GM12864 (cell line): Measurements from ENCODE around the gene STAT2.
"Not testable (repeated sequence)": the region's sequence is repeated elsewhere in the genome, so short reads cannot be mapped to it uniquely, and the experiment has no call there.

Experiments
- DNase-seq: peaks from one replicate; pipeline ENCODE4 v3.0.0-alpha.2; 2011; ENCODE audit warnings: low read depth
- H3K4me3 ChIP-seq: 2 replicates; pipeline ENCODE4 v1.5.1; 2011; ENCODE audit warnings: mild to moderate bottlenecking, low read depth, low read length, control low read depth
- TF ChIP-seq, protein P1 (sequence below): IDR thresholded peaks from 2 replicates; pipeline ENCODE4 v1.5.1; 2011; ENCODE audit warnings: low read depth, mild to moderate bottlenecking, moderate library complexity, low read length, control low read depth, inconsistent platforms; ENCODE audit errors: missing control alignments

Gene STAT2

DNA sequence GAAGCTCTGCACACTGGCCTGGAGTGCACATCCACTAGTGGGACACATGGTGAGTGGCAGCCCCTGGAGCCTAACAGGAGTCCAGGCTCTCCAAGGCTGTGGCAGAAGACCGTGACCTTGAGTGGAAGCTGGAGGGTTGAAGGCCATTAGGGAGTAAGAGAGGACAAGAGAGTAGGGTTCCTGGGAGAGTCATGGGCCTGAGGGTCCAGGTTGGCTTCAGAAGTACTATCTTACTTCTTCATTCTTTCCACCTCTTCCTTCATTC, 20.8 kb downstream of the STAT2 start:
- peak overlapping the region; percentile 30; the same call in 1 of the 2 replicates for H3K4me3 ChIP-seq

DNA sequence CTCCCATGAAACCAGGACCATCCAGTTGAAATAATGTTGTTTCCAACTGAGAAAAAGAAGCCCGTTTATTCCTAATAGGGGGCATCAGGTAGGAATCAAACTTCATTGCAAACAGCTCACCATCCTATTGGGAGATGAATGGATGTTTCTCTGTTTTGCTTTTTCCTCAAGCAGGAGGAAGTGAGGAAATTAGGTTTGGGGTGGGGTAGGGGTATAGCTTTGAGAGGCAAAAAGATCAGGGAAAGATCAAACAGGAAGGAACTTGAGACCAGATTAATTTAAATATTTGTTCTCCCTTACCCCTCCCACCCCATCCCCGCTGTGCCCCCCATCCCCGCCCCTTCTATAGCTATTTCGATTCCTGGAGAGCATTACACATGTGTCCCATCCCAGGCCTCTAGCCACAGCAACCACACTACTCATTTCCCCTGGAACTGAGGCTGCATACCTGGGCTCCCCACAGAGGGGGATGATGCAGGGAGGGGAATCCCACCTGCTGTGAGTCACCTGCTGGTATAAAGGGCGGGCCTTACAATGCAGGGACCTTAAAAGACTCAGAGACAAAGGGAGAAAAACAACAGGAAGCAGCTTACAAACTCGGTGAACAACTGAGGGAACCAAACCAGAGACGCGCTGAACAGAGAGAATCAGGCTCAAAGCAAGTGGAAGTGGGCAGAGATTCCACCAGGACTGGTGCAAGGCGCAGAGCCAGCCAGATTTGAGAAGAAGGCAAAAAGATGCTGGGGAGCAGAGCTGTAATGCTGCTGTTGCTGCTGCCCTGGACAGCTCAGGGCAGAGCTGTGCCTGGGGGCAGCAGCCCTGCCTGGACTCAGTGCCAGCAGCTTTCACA, 21.4 kb downstream of the STAT2 start, which contains the start of gene IL23A:
TSS of gene IL23A (plus strand) at position 577 of the 850 bp plus-strand sequence. CDS start at position 738, 161 bp downstream.
- peak; percentile 68 for DNase-seq
- H3K4me3 ChIP-seq, result peak within 1 kb of the TSS; percentile 30; the same call in 1 of the 2 replicates
- TF ChIP-seq, protein P1, sequence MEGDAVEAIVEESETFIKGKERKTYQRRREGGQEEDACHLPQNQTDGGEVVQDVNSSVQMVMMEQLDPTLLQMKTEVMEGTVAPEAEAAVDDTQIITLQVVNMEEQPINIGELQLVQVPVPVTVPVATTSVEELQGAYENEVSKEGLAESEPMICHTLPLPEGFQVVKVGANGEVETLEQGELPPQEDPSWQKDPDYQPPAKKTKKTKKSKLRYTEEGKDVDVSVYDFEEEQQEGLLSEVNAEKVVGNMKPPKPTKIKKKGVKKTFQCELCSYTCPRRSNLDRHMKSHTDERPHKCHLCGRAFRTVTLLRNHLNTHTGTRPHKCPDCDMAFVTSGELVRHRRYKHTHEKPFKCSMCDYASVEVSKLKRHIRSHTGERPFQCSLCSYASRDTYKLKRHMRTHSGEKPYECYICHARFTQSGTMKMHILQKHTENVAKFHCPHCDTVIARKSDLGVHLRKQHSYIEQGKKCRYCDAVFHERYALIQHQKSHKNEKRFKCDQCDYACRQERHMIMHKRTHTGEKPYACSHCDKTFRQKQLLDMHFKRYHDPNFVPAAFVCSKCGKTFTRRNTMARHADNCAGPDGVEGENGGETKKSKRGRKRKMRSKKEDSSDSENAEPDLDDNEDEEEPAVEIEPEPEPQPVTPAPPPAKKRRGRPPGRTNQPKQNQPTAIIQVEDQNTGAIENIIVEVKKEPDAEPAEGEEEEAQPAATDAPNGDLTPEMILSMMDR, result no peak

More for the DNA sequence above, 20.8 kb downstream of the STAT2 start:
- no peak for DNase-seq
- TF ChIP-seq, protein P1, result no peak

DNA sequence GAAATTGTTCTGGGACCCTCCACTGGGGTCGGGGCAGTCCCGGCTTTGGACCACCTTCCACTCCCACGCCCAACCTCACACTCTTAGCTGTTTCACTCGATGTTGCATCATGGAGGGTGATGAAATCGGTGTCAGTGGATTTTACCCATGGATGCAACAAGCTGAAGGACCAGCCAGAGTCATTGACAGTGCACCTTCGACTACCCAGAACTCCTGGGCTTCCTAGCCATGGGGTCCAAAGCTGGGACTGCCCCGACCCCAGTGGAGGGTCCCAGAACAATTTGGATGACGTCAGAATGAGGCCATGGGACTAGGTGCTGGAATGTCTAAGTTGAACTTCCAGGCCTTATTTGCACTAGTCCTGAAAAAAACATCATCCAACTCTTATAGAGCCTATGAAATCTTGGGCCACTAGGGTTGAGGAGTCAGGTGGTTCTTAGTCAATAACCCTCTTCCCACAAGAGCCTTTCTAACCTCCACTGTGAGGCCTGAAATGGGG, 22.1 kb downstream of the STAT2 start:
- DNase-seq, result no peak
- TF ChIP-seq, protein P1, result no peak
- no peak overlapping the region for H3K4me3 ChIP-seq

DNA sequence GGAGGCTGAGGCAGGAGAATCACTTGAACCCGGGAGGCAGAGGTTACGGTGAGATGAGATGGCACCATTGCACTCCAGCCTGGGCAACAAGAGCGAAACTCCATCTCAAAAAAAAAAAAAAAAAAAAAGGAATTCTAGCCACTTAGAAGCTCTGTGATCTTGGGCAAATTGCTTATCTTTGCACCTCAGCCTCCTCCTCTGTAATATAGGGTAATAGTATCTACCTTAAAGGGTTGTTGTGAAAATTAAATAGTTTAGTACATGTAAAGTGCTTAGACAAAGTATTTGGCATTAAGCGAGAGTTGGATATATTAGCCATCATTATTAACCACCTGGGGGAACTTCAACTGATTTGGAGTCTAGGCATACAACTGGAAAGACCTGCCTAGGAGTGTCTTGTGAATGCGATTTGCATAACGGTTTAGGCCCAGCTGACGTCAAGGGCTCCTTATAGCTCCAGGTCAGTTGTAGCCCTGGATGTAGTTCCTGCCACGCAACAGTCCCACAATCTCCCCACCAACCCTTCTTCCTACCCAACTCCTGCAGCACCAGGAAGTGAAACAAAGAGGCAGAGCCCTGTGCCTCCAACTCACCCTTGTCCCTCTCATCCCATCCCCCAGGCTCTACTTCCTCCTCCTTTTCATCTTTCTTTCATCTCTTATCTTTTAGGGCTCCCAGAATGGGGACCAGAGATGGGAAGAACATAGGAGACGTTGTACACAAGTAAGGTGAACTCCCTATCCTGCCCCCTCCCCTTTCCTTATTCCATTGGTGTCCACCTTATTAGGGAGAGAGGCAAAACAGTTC, 23.3 kb downstream of the STAT2 start:
- TF ChIP-seq, protein P1, result no peak
- DNase-seq, result peak; percentile 69
- H3K4me3 ChIP-seq, result no peak overlapping the region

DNA sequence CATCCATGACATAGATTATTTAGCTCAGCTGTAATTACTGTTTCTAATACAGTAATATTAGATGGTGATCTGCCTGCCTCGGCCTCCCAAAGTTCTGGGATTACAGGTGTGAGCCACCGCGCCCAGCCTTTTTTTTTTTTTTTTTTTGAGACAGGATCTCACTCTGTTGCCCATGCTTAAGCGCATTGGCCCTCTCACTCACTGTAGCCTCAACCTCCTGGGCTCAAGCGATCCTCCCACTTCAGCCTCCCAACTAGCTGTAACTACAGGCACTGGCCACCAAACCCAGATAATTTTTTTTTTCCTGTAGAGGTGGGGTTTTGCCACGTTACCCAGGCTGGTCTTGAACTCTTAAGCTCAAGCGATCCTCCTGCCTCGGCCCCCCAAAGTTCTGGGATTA, 24.4 kb downstream of the STAT2 start:
- H3K4me3 ChIP-seq, DNase-seq: not testable (repeated sequence)

DNA sequence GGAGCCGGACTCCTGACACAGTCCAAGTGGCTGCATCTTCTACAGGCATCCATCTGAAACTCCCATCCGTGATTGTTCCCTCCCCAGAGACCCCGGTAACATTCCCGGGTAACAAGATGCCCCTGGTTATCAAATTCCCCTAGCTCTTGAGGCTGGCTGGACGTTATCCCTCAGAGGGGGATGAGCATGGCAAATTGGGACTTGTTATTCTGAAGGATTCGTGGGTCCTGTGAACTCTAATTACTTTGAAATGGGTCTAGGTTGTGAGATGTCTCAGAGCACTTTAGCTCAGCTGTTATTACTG, 25.5 kb downstream of the STAT2 start:
- DNase-seq, result no peak
- TF ChIP-seq, protein P1, result no peak
- H3K4me3 ChIP-seq, result peak overlapping the region; percentile 77

DNA sequence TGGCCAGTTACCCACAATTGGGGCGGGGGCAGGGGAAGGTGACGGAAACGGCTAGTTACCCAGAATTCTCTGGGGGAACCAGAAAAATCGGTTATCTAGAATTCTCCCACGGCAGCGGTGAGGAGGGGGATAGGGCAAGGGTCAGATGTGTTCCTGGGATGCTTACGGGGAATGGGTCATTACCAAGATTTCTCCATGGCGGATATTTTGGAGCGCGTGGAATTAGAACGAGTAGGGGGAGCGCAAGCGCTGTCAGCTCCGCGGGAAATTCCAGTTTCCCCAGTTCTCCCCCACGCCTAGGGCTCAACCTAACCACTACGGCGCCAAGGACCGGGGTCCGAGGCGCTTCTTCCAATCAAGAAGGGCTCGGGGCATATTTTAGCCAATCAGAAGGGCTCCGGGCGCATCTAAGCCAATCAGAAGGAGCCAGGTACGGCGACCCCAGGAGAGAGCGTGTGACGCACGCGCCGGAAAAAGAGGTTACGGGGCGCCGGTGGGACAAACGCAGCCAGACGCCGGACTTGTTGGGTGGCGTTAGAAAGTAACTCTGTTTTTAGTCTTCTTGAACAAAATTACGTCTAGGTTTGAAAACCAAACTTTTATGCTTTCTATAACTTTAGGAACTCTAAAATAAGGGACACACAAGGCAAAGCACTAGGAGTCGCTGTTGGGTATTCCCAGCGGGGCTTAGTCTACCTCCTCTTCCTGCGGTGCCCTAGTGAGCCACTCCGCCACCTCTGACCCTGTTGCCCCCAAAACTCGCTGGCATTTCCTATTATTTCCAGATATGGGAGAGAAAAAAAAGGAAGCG, 26.0 kb downstream of the STAT2 start, which contains the start of gene PAN2:
TSS of gene PAN2 (minus strand) at position 322 of the 811 bp plus-strand sequence. CDS start 906 bp downstream, outside the sequence.
- peak; percentile 94 for DNase-seq
- TF ChIP-seq, protein P1, result peak; percentile 63
- H3K4me3 ChIP-seq, result peak within 1 kb of the TSS; percentile 77
